ENCODE data around the gene ZFHX3.

The ZFHX3 gene

GRCh38 chr16:72838951-72839350 is 209.0 kb downstream of the ZFHX3 start:
- TF ChIP-seq CTCF (IDR thresholded peaks at IDR 0.05; ENCODE audit: low read depth, low read length) = no peak
- no peak for DNase-seq (ENCODE audit: extremely low read depth, low read depth)

GRCh38 chr16:72838586-72838910 is 209.4 kb downstream of the ZFHX3 start:
- no peak for DNase-seq (ENCODE audit: extremely low read depth, low read depth)
- TF ChIP-seq CTCF (IDR thresholded peaks at IDR 0.05; ENCODE audit: low read depth, low read length) = no peak

GRCh38 chr16:72837846-72838585 is 209.9 kb downstream of the ZFHX3 start:
- TF ChIP-seq CTCF (IDR thresholded peaks at IDR 0.05; ENCODE audit: low read depth, low read length) = no peak
- no peak for DNase-seq (ENCODE audit: extremely low read depth, low read depth)

- DNase-seq (ENCODE audit: extremely low read depth, low read depth) = no peak
- no peak for TF ChIP-seq CTCF (IDR thresholded peaks at IDR 0.05; ENCODE audit: low read depth, low read length)
These were observed 210.9 kb downstream of the ZFHX3 start for GRCh38 chr16:72836985-72837384.

- TF ChIP-seq CTCF (IDR thresholded peaks at IDR 0.05; ENCODE audit: low read depth, low read length) = no peak
- DNase-seq (ENCODE audit: extremely low read depth, low read depth) = no peak
These were observed 211.7 kb downstream of the ZFHX3 start for GRCh38 chr16:72836181-72836580.

GRCh38 chr16:72835086-72835485 is 212.8 kb downstream of the ZFHX3 start:
- no peak for DNase-seq (ENCODE audit: extremely low read depth, low read depth)
- TF ChIP-seq CTCF (IDR thresholded peaks at IDR 0.05; ENCODE audit: low read depth, low read length) = no peak

- no peak for DNase-seq (ENCODE audit: extremely low read depth, low read depth)
- no peak for TF ChIP-seq CTCF (IDR thresholded peaks at IDR 0.05; ENCODE audit: low read depth, low read length)
These were observed 213.4 kb downstream of the ZFHX3 start for GRCh38 chr16:72834499-72834898.

Measured in AG09319 (cell line).